DND-41 (cell line): ENCODE data around the gene FAM124B.

Experiments used
- ATAC-seq: fragments of 200-7000 bp; cut with Tn5 transposase; 3 replicates; pipeline ENCODE4 v1.9.1; 2021; ENCODE audit warnings: low read depth; ENCODE audit not compliant: insufficient read depth
- DNase-seq: peaks from one replicate; pipeline ENCODE4 v3.0.0-alpha.2; 2020
- H2AFZ ChIP-seq: 2 replicates; pipeline ENCODE4 v1.6.0; 2012; ENCODE audit warnings: low read depth, low read length
- H3K27ac ChIP-seq: 2 replicates; pipeline ENCODE4 v1.5.1; 2012; ENCODE audit warnings: low read length, inconsistent platforms
- H3K27me3 ChIP-seq: fragments of 200-600 bp; sonication (generic); 2 replicates; pipeline ENCODE4 v1.6.0; 2012; ENCODE audit warnings: low read length, mild to moderate bottlenecking, inconsistent platforms; ENCODE audit not compliant: insufficient read depth, poor library complexity
- H3K36me3 ChIP-seq: 2 replicates; pipeline ENCODE4 v1.5.1; 2012; ENCODE audit warnings: low read length, inconsistent platforms; ENCODE audit not compliant: insufficient read depth
- H3K4me1 ChIP-seq: 2 replicates; pipeline ENCODE4 v1.5.1; 2012; ENCODE audit warnings: mild to moderate bottlenecking, low read length; ENCODE audit not compliant: insufficient read depth
- H3K4me2 ChIP-seq: 2 replicates; pipeline ENCODE4 v1.6.0; 2012; ENCODE audit warnings: mild to moderate bottlenecking, moderate library complexity, low read length, inconsistent platforms; ENCODE audit not compliant: insufficient read depth
- H3K4me3 ChIP-seq, 2 experiments: fragments of 200-600 bp in 1 of 2; shearing (Covaris generic) in 1 of 2; 2 replicates each; pipeline ENCODE4 v1.5.1; 2012 to 2016; ENCODE audit warnings: inconsistent platforms in 2 of 2, low read length in 2 of 2, mild to moderate bottlenecking in 2 of 2, low read depth in 1 of 2, moderate library complexity in 1 of 2
- H3K79me2 ChIP-seq: 2 replicates; pipeline ENCODE4 v1.6.0; 2012; ENCODE audit warnings: low read length, inconsistent platforms; ENCODE audit not compliant: insufficient read depth
- H3K9ac ChIP-seq: 2 replicates; pipeline ENCODE4 v1.6.0; 2012; ENCODE audit warnings: low read depth, mild to moderate bottlenecking, inconsistent platforms, low read length, moderate library complexity
- H3K9me3 ChIP-seq: 2 replicates; pipeline ENCODE4 v1.5.1; 2012; ENCODE audit warnings: low read length, moderate library complexity, mild to moderate bottlenecking, inconsistent platforms; ENCODE audit not compliant: insufficient read depth, severe bottlenecking
- H4K20me1 ChIP-seq: 2 replicates; pipeline ENCODE4 v1.6.0; 2012; ENCODE audit warnings: low read length; ENCODE audit not compliant: insufficient read depth
- CTCF ChIP-seq: IDR thresholded peaks from 2 replicates; pipeline ENCODE4 v1.5.1; 2012; ENCODE audit warnings: borderline replicate concordance, low read length, moderate library complexity, mild to moderate bottlenecking; ENCODE audit not compliant: poor library complexity, severe bottlenecking; ENCODE audit errors: extremely low read depth
- EZH2 ChIP-seq: IDR thresholded peaks from 3 replicates; pipeline ENCODE4 v1.6.1; 2012; ENCODE audit warnings: borderline replicate concordance, low read depth, mild to moderate bottlenecking, moderate library complexity, low read length, inconsistent platforms; ENCODE audit not compliant: severe bottlenecking

FAM124B gene

DNA sequence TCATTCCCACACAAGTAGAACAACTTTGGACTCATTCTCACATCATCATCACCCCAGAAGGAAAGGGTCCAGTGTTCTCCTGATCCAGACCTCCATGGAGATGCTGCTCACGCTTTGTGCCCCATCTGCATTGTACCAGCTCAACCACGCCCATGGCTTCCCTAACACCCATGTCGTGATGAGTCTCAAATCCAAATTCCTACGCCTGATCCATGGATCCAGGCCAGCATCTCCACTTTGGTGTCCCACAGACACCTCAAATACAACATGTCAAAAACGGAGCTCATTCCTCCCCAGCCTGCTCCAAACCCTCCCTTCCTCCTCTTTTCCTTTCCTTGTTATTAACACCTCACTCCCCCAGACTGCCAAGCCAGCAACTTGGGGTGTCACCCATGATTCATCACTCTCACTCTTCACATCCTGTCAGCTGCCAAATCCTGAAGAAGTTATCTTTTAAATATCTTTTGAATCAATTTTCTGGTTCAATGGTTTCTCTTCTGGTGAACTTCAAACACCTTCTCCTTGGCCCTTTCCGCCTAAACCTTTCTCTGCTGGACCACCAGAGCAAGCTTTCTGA lies 30.2 kb upstream of the FAM124B start:
- Histone ChIP-seq H3K4me2 (no peak overlapping the region), H3K4me3 (no peak overlapping the region), H3K9ac (no peak overlapping the region)

GRCh38 chr2:224429441-224429810 lies 27.5 kb upstream of the FAM124B start:
- Histone ChIP-seq H3K79me2 (no peaks in the 10 kb centered on the region), H3K36me3 (no peaks in the 10 kb centered on the region), H3K27me3 (no peaks in the 10 kb centered on the region), H3K27ac (no peak overlapping the region), H3K4me3 (no peak overlapping the region), H2AFZ (no peak overlapping the region), H3K9ac (no peak overlapping the region), H3K4me2 (no peak overlapping the region), H4K20me1 (no peaks in the 10 kb centered on the region), H3K4me1 (no peaks in the 10 kb centered on the region), H3K9me3 (peaks cover 3% of the 10 kb centered on the region)
- ATAC-seq (no peak), DNase-seq (no peak)
- no peak for TF ChIP-seq CTCF
- no peak for TF ChIP-seq EZH2

More for the DNA sequence above, 30.2 kb upstream of the FAM124B start:
- no peak for DNase-seq
- H4K20me1 ChIP-seq: no peaks in the 10 kb centered on the region
- no peaks in the 10 kb centered on the region for H3K4me1 ChIP-seq
- no peaks in the 10 kb centered on the region for H3K79me2 ChIP-seq
- H2AFZ ChIP-seq: no peak overlapping the region
- no peak for TF ChIP-seq CTCF
- TF ChIP-seq EZH2: no peak
- peaks cover 3% of the 10 kb centered on the region for H3K9me3 ChIP-seq
- no peaks in the 10 kb centered on the region for H3K27me3 ChIP-seq
- H3K27ac ChIP-seq: no peak overlapping the region
- ATAC-seq: no peak
- no peaks in the 10 kb centered on the region for H3K36me3 ChIP-seq

- no peak overlapping the region for H3K4me3 ChIP-seq
- ATAC-seq (no peak), DNase-seq (no peak)
- no peak for TF ChIP-seq CTCF
- no peak for TF ChIP-seq EZH2
- H3K36me3 ChIP-seq: no peaks in the 10 kb centered on the region
- H3K27me3 ChIP-seq: no peaks in the 10 kb centered on the region
- H2AFZ ChIP-seq: no peak overlapping the region
- no peaks in the 10 kb centered on the region for H3K4me1 ChIP-seq
- H4K20me1 ChIP-seq: no peaks in the 10 kb centered on the region
- H3K9ac ChIP-seq: no peak overlapping the region
- peaks cover 3% of the 10 kb centered on the region for H3K9me3 ChIP-seq
- no peak overlapping the region for H3K4me2 ChIP-seq
- H3K79me2 ChIP-seq: no peaks in the 10 kb centered on the region
- H3K27ac ChIP-seq: no peak overlapping the region
Measured at GRCh38 chr2:224428787-224429440, 27.0 kb upstream of the FAM124B start.
